ENCODE results near the gene CBLC. TPM values are rescaled to one million over a fixed set of nuclear protein-coding genes. Genes with fewer than 3 reads are reported as not detected.

Gene CBLC
- total RNA-seq, 4 donors from 2014 or later = 0.49 TPM; not detected in 3

GRCh38 chr19:44809577-44810233 is 32.0 kb downstream of the CBLC start:
- ATAC-seq = no peak
- no peak for DNase-seq
- in situ Hi-C loops (cut with MboI; ENCODE audit: low sequenced_read_pairs in 4 of 4) = no loop called here
- peak overlapping the region; percentile 61 to 77 (median 69) for H3K4me3 ChIP-seq
- H3K9me3 ChIP-seq = no peaks in the 10 kb centered on the region
- intact Hi-C loops (cut with DNase I; ENCODE audit: low total_unique reads) = loop anchor here (10.0 kb wide), 1 partner anchor 905 kb away; no protein-coding TSS in a partner anchor
- H3K4me1 ChIP-seq = peaks cover 17 to 26% of the 10 kb centered on the region in 2 donors
- TF ChIP-seq POLR2A (IDR thresholded peaks at IDR 0.05) (no peak), CTCF (IDR thresholded peaks at IDR 0.05 in 4 of 5, conservative IDR thresholded peaks at IDR 0.05 in 1 of 5) (no peak)
- H3K27me3 ChIP-seq = no peaks in the 10 kb centered on the region
- peak overlapping the region; percentile 41 to 82 (median 72) for H3K27ac ChIP-seq
- no peaks in the 10 kb centered on the region for H3K36me3 ChIP-seq

- in situ Hi-C loops (cut with MboI; ENCODE audit: low sequenced_read_pairs in 4 of 4) (no loop called here), intact Hi-C loops (cut with DNase I; ENCODE audit: low total_unique reads) (no loop called here)
Measured at GRCh38 chr19:44810234-44811121, 32.8 kb downstream of the CBLC start.

GRCh38 chr19:44811122-44811419 is 33.4 kb downstream of the CBLC start:
- Histone ChIP-seq H3K9me3 (no peaks in the 10 kb centered on the region), H3K4me3 (no peak overlapping the region), H3K27me3 (no peaks in the 10 kb centered on the region), H3K36me3 (no peaks in the 10 kb centered on the region), H3K27ac (no peak overlapping the region), H3K4me1 (peaks cover 17 to 26% of the 10 kb centered on the region in 2 donors)
- no peak for TF ChIP-seq POLR2A (IDR thresholded peaks at IDR 0.05)
- no peak for TF ChIP-seq CTCF (IDR thresholded peaks at IDR 0.05 in 4 of 5, conservative IDR thresholded peaks at IDR 0.05 in 1 of 5)
- ATAC-seq = no peak
- intact Hi-C loops (cut with DNase I; ENCODE audit: low total_unique reads) = no loop called here
- in situ Hi-C loops (cut with MboI; ENCODE audit: low sequenced_read_pairs in 4 of 4) = no loop called here
- DNase-seq = no peak

More at GRCh38 chr19:44810234-44811121, 32.8 kb downstream of the CBLC start:
- peak overlapping the region; percentile 61 to 77 (median 69) for H3K4me3 ChIP-seq
- ATAC-seq = no peak
- no peaks in the 10 kb centered on the region for H3K27me3 ChIP-seq
- H3K9me3 ChIP-seq = no peaks in the 10 kb centered on the region
- H3K27ac ChIP-seq = peak overlapping the region; percentile 14 to 74 (median 37)
- H3K4me1 ChIP-seq = peaks cover 17 to 26% of the 10 kb centered on the region in 2 donors
- no peak for TF ChIP-seq POLR2A (IDR thresholded peaks at IDR 0.05)
- TF ChIP-seq CTCF (IDR thresholded peaks at IDR 0.05 in 4 of 5, conservative IDR thresholded peaks at IDR 0.05 in 1 of 5) = no peak
- H3K36me3 ChIP-seq = no peaks in the 10 kb centered on the region
- DNase-seq = no peak

GRCh38 chr19:44812142-44812718 is 34.5 kb downstream of the CBLC start:
- Histone ChIP-seq H3K36me3 (no peaks in the 10 kb centered on the region), H3K27me3 (no peaks in the 10 kb centered on the region), H3K4me3 (no peak overlapping the region), H3K9me3 (no peaks in the 10 kb centered on the region), H3K27ac (peak overlapping the region in 1 of 4 donors; percentile 20), H3K4me1 (peaks cover 17 to 26% of the 10 kb centered on the region in 2 donors)
- ATAC-seq (no peak), DNase-seq (no peak)
- TF ChIP-seq CTCF (IDR thresholded peaks at IDR 0.05 in 4 of 5, conservative IDR thresholded peaks at IDR 0.05 in 1 of 5) (no peak), POLR2A (IDR thresholded peaks at IDR 0.05) (no peak)
- intact Hi-C loops (cut with DNase I; ENCODE audit: low total_unique reads) (no loop called here), in situ Hi-C loops (cut with MboI; ENCODE audit: low sequenced_read_pairs in 4 of 4) (no loop called here)

Data from gastrocnemius medialis (tissue), 4 donors.